PC-3 (cell line): Measurements from ENCODE around the gene EIF4A3.

Experiments used
- CTCF ChIP-seq: fragments of 300-600 bp; sonication (generic); conservative IDR thresholded peaks from 2 replicates; pipeline ENCODE4 v1.5.1; 2017; ENCODE audit warnings: antibody characterized with exemption, low read depth, mild to moderate bottlenecking, low read length
- EZH2 ChIP-seq: fragments of 300-600 bp; sonication (generic); IDR thresholded peaks from one replicate; pipeline ENCODE4 v1.6.1; 2017; ENCODE audit warnings: antibody characterized with exemption, mild to moderate bottlenecking, low read length; ENCODE audit not compliant: unreplicated experiment

GRCh38 chr17:80177986-80178595 is 31.2 kb upstream of the EIF4A3 start:
- TF ChIP-seq CTCF = no peak
- TF ChIP-seq EZH2 = no peak
